NB4 (cell line): ENCODE data around the gene ADCY5.

ENCODE experiments used
- DNase-seq: peaks from one replicate; pipeline ENCODE4 v3.0.0; 2010; ENCODE audit warnings: low read depth
- H3K4me3 ChIP-seq: one replicate; pipeline ENCODE4 v1.5.1; 2011; ENCODE audit warnings: mild to moderate bottlenecking, low read depth, low read length, moderate library complexity
- MYC ChIP-seq: IDR thresholded peaks from 2 replicates; pipeline ENCODE4 v1.6.1; 2011; ENCODE audit warnings: low read depth, low read length
- POLR2A ChIP-seq: IDR thresholded peaks from 2 replicates; pipeline ENCODE4 v1.6.1; 2011; ENCODE audit warnings: mild to moderate bottlenecking; ENCODE audit not compliant: insufficient read length; ENCODE audit errors: extremely low read depth
- TF ChIP-seq, protein P1 (sequence below): IDR thresholded peaks from one replicate; pipeline ENCODE4 v1.5.1; 2012; ENCODE audit warnings: low read depth, low read length
- TF ChIP-seq, protein P2 (sequence below): IDR thresholded peaks from 2 replicates; pipeline ENCODE4 v1.6.1; 2011; ENCODE audit warnings: low read depth, low read length

ADCY5 gene

DNA sequence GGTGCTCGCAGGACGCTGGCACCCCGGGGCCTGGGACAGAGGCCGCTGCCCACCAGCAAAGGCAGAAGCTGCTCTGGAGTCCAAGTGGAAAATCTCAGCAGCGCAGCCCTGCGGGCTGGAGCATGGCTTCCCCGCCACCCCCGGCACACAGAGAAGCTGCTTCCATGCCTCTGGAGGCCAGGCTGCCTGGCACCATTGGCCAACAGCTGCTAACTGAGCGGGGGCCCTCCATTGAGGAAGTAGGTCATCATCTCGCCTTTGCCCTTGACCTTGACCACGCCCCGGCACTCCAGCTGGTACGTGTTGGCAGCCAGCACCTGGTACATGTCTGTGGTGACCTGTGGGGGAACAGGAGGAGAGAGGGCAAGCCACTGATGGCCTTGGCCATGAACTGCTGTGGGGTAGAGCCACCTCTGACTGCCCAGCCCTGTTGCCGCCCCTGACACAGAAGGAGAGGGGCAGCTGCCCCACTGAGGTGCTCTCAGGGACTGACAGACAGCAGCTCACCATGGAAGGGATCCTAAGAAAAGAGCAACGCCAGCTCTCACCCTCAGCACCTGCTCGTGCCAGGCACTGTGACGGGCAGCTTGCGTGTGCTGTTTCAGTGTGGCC lies 164.4 kb downstream of the ADCY5 start:
- no peak for DNase-seq
- TF ChIP-seq, protein P1, sequence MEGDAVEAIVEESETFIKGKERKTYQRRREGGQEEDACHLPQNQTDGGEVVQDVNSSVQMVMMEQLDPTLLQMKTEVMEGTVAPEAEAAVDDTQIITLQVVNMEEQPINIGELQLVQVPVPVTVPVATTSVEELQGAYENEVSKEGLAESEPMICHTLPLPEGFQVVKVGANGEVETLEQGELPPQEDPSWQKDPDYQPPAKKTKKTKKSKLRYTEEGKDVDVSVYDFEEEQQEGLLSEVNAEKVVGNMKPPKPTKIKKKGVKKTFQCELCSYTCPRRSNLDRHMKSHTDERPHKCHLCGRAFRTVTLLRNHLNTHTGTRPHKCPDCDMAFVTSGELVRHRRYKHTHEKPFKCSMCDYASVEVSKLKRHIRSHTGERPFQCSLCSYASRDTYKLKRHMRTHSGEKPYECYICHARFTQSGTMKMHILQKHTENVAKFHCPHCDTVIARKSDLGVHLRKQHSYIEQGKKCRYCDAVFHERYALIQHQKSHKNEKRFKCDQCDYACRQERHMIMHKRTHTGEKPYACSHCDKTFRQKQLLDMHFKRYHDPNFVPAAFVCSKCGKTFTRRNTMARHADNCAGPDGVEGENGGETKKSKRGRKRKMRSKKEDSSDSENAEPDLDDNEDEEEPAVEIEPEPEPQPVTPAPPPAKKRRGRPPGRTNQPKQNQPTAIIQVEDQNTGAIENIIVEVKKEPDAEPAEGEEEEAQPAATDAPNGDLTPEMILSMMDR, result no peak
- TF ChIP-seq MYC (no peak), POLR2A (no peak)
- TF ChIP-seq, protein P2, sequence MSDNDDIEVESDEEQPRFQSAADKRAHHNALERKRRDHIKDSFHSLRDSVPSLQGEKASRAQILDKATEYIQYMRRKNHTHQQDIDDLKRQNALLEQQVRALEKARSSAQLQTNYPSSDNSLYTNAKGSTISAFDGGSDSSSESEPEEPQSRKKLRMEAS, result no peak
- H3K4me3 ChIP-seq, result no peak overlapping the region

DNA sequence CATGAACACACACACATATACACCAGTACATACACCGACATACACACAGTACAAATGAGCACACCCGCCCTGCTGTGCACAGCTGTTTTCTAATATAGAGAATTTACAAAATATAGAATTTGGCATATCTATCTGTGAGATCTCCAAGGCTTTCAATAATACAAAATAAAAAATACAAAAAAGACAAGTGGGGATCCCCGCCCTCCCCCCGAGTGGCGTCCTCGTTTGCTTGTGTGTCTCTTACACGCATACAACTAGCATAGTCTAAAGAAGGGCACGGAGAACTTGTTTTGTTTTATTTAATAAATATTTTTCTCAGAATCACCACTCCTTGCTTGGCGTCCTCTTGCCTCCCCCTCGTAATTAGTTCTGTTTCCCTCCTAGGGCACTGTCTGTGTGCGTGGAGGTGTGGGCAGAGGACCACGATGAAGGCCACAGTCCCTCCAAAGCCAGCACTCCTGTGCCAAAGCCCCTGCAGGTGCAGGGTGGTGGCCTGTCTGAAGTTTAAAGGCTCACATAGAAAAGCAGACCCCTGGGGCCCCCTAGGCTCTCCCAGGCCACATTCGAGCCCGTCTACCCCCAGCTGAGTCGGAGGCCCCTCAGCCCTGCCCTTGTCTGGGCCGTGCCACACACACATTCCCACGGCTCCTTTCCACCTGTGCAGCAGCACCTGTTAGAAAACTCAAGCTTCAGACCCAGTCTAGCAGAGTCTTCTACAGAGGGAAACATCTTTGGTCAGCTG lies 165.1 kb downstream of the ADCY5 start:
- TF ChIP-seq, protein P1, result no peak
- TF ChIP-seq MYC (no peak), POLR2A (no peak)
- TF ChIP-seq, protein P2, result no peak
- no peak for DNase-seq
- no peak overlapping the region for H3K4me3 ChIP-seq

DNA sequence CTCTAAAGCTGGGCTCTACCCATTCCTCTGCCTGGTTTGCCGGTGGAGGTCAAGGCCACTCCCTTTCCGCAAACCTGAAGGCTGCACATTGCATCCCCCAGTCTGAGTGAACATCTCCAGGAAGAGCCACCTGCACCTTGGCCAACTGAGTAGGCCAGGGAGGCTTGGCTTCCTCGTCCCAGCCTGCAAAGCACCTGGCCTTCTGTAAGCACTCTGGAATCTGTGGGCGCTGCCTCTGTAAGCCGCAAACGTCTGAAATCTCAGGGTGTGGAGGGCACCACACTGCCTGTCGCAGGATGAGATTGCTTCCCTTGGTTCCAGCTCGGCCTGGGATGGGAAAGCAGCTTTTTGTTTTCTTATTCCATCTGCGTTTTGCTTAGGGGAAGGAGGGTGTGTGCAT lies 165.8 kb downstream of the ADCY5 start:
- H3K4me3 ChIP-seq, result no peak overlapping the region
- no peak for DNase-seq
- TF ChIP-seq, protein P2, result no peak
- TF ChIP-seq MYC, result no peak
- TF ChIP-seq POLR2A, result no peak
- TF ChIP-seq, protein P1, result no peak

DNA sequence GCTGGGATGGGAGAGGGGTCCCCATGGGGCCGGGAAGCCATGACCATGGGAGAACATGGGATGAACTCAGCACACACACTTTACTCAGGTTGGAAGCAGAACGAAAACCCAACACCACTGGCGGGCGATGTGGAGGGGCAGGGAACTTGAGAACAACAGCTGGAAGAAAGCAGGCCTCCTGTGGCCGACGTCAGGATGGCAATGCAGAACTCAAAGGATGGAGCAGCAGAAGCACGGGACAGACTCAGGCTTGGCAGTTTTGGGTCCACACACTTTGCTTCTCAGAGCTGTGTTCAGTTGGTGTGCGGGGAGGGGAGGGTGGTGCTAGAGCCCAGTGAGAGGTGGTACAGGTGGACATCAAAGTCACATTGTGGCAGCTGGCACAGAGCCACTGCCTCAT lies 166.4 kb downstream of the ADCY5 start:
- TF ChIP-seq, protein P2, result no peak
- no peak for TF ChIP-seq POLR2A
- TF ChIP-seq, protein P1, result no peak
- no peak for TF ChIP-seq MYC
- DNase-seq, result no peak
- no peak overlapping the region for H3K4me3 ChIP-seq

DNA sequence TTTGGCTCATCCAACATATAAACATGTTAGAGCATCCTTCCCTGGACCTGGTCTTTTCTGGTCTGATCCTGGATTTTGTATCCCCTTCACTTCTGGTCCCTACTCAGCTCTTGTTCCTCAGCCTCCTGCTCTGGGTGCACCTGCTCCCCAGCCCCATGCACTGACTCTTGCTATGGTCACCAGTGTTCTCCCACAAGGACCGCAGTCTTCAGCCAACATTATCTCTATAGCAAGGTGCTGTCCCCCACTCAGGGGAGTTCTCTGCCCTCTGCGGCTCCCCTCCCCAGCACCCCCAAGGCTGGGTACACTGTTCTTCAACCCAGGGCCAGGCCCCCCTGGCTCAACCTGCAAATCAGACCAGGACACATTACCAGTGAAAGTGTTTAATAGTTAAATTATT lies 167.0 kb downstream of the ADCY5 start:
- TF ChIP-seq, protein P2, result no peak
- TF ChIP-seq MYC (no peak), POLR2A (no peak)
- TF ChIP-seq, protein P1, result no peak
- DNase-seq, result no peak
- no peak overlapping the region for H3K4me3 ChIP-seq
